Measurements from ENCODE around the gene UNC45B.

DNA sequence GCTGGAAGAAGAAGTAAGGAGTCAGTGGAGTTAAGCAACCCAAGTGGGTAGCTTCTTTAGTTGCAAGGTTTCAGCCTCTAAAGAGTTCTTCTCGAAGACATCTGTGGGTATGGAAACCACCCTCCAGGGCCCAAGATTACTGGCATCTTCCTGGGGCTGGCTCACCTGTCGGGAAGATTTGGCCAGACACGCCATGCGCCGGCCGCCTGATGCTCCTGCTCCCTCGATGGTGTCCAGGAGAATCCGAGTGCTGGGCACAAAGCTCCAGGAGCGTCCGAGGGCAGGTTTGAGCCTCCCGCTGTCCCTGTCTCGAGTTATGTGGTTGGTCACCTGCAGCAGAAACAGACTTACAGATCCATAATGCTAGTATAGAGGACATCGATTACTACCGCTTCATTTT lies 46.6 kb upstream of the UNC45B start:
- no peak for TF ChIP-seq CTCF (IDR thresholded peaks at IDR 0.05)
- TF ChIP-seq EZH2 (IDR thresholded peaks at IDR 0.05; ENCODE audit: borderline replicate concordance, insufficient read depth, low read depth, low read length, poor library complexity, severe bottlenecking): no peak

Data from B cell (primary cell).